Measurements from ENCODE around the gene ALB. TPM values are rescaled to one million over a fixed set of nuclear protein-coding genes. Genes with fewer than 3 reads are reported as not detected.
"Not testable (repeated sequence)": the region's sequence is repeated elsewhere in the genome, so short reads cannot be mapped to it uniquely, and the experiment has no call there.

ALB gene
- polyA plus RNA-seq, result 1 to 10 TPM in 1 of 4 donors, under 1 TPM in 1, not detected in 2; 0.84 to 2.7 TPM
- long read RNA-seq, donor 1, partial matches to known transcripts, result 7 of 10 reads
- long read RNA-seq, donor 1, other reads (novel, unspliced or antisense), result 0 of 10 reads
- long read RNA-seq, donor 2, result 0 reads
- long read RNA-seq, donor 3, partial matches to known transcripts, result 0 of 1 reads
- long read RNA-seq, donor 3, other reads (novel, unspliced or antisense), result 0 of 1 reads
- long read RNA-seq, donor 4, result 0 reads
- long read RNA-seq, donor 5, partial matches to known transcripts, result 11 of 14 reads
- long read RNA-seq, donor 5, other reads (novel, unspliced or antisense), result 0 of 14 reads
- long read RNA-seq, donor 6, result 0 reads
- long read RNA-seq, donor 7, result 0 reads
- long read RNA-seq, donor 8, partial matches to known transcripts, result 0 of 1 reads
- long read RNA-seq, donor 8, other reads (novel, unspliced or antisense), result 0 of 1 reads
- long read RNA-seq, donor 9, partial matches to known transcripts, result 0 of 1 reads
- long read RNA-seq, donor 9, other reads (novel, unspliced or antisense), result 0 of 1 reads
- long read RNA-seq, donor 10, result 0 reads

DNA sequence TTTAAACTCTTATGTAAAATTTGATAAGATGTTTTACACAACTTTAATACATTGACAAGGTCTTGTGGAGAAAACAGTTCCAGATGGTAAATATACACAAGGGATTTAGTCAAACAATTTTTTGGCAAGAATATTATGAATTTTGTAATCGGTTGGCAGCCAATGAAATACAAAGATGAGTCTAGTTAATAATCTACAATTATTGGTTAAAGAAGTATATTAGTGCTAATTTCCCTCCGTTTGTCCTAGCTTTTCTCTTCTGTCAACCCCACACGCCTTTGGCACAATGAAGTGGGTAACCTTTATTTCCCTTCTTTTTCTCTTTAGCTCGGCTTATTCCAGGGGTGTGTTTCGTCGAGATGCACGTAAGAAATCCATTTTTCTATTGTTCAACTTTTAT lies at the start of gene ALB:
ALB (plus strand) TSS at position 246 of the 400 bp plus-strand sequence; CDS start at position 287, 41 bp downstream.
- no peak for FAIRE-seq
- no peak within 1 kb of the TSS for H3K4me3 ChIP-seq (ENCODE audit: low read depth in 1 of 3, low read length in 3 of 3)
- DNase-seq, result no peak
- 73 to 79% (median 76%) methylated on average over 7 of the region's 7 CpGs for WGBS, 3 donors
- peaks cover 0 to 5% (median 0%) of the 10 kb centered on the region in 3 donors for H3K4me1 ChIP-seq (ENCODE audit: control insufficient read depth in 3 of 3, insufficient read depth in 2 of 3, low read depth in 1 of 3, low read length in 2 of 3)
- no peak within 1 kb of the TSS for H3K27ac ChIP-seq (ENCODE audit: low read depth in 1 of 3, low read length in 2 of 3)
- H3K27me3 ChIP-seq (ENCODE audit: control insufficient read depth in 3 of 3, insufficient read depth in 3 of 3, low read length in 3 of 3), result no peaks in the 10 kb centered on the region
- no peaks in the 10 kb centered on the region for H3K36me3 ChIP-seq (ENCODE audit: control insufficient read depth in 3 of 3, insufficient read depth in 2 of 3, low read depth in 1 of 3, low read length in 3 of 3)
- no peaks in the 10 kb centered on the region for H3K9me3 ChIP-seq (ENCODE audit: control insufficient read depth in 2 of 2, insufficient read depth in 1 of 2, low read depth in 1 of 2, low read length in 1 of 2)

DNA sequence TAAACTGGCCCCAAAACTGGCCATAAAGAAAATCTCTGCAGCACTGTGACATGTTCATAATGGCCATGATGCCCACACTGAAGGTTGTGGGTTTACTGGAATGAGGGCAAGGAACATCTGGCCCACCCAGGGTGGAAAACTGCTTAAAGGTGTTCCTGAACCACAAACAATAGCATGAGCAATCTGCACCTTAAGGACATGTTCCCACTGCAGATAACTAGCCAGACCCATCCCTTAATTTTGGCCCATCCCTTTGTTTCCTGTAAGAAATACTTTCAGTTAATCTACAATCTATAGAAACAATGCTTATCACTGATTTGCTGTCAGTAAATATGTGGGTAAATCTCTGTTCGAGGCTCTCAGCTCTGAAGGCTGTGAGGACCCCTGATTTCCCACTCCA lies 46.9 kb upstream of the ALB start:
- H3K4me3 ChIP-seq (ENCODE audit: low read depth in 1 of 3, low read length in 3 of 3); H3K36me3 ChIP-seq (ENCODE audit: control insufficient read depth in 3 of 3, insufficient read depth in 2 of 3, low read depth in 1 of 3, low read length in 3 of 3); H3K4me1 ChIP-seq (ENCODE audit: control insufficient read depth in 3 of 3, insufficient read depth in 2 of 3, low read depth in 1 of 3, low read length in 2 of 3); DNase-seq; H3K27ac ChIP-seq (ENCODE audit: low read depth in 1 of 3, low read length in 2 of 3); H3K27me3 ChIP-seq (ENCODE audit: control insufficient read depth in 3 of 3, insufficient read depth in 3 of 3, low read length in 3 of 3); FAIRE-seq: not testable (repeated sequence)
- 80 to 84% (median 82%) methylated on average over 1 of the region's 1 CpG for WGBS, 3 donors
- H3K9me3 ChIP-seq (ENCODE audit: control insufficient read depth in 2 of 2, insufficient read depth in 1 of 2, low read depth in 1 of 2, low read length in 1 of 2), result peaks cover 0 to 20% of the 10 kb centered on the region in 2 donors

DNA sequence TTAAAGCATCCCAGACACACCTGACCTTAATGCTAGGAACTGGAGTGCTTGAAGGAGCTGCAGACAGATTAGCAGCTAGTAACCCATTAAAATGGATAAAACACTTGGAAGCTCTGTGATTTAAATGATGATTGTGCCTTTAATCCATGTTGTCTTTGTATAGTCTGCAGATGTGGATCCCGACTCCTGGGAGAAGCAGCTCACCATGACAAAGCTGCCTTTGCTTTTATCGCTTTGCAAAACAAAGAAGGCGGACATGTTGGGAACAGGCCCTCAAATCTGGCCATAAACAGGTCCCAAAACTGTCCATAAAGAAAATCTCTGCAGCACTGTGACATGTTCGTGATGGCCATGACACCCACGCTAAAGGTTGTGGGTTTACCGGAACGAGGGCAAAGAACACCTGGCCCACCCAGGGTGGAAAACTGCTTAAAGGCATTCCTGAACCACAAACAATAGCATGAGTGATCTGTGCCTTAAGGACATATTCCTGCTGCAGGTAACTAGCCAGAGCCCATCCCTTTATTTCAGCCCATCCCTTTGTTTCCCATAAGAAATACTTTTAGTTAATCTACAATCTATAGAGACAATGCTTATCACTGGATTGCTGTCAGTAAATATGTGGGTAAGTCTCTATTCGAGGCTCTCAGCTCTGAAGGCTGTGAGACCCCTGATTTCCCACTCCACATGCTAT lies 34.4 kb upstream of the ALB start:
- H3K4me1 ChIP-seq (ENCODE audit: control insufficient read depth in 3 of 3, insufficient read depth in 2 of 3, low read depth in 1 of 3, low read length in 2 of 3); H3K27ac ChIP-seq (ENCODE audit: low read depth in 1 of 3, low read length in 2 of 3); H3K36me3 ChIP-seq (ENCODE audit: control insufficient read depth in 3 of 3, insufficient read depth in 2 of 3, low read depth in 1 of 3, low read length in 3 of 3); H3K4me3 ChIP-seq (ENCODE audit: low read depth in 1 of 3, low read length in 3 of 3); FAIRE-seq; H3K27me3 ChIP-seq (ENCODE audit: control insufficient read depth in 3 of 3, insufficient read depth in 3 of 3, low read length in 3 of 3); H3K9me3 ChIP-seq (ENCODE audit: control insufficient read depth in 2 of 2, insufficient read depth in 1 of 2, low read depth in 1 of 2, low read length in 1 of 2); DNase-seq: not testable (repeated sequence)
- WGBS, 3 donors, result 85 to 90% (median 87%) methylated on average over 8 of the region's 8 CpGs

DNA sequence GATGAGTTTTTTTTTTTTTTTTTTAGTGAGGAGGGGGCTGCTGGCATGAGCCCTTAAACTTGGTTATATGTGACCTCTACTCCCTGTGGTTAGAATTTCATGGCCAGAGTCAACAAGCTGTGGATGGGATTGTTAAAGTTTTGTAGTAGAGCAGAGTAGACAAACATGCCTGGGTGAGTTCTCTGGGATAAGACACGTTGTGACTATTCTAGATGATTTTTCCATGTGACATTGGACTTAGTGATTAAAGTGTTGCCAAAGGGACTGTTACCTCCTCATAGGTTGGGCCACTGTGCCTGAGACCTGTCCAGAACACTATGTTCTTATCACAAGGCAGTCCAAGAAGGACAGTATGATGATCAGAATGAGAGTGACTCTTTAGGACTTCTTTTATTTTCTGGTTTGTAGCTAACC lies 28.8 kb upstream of the ALB start:
- Histone ChIP-seq H3K4me1 (ENCODE audit: control insufficient read depth in 3 of 3, insufficient read depth in 2 of 3, low read depth in 1 of 3, low read length in 2 of 3) (no peaks in the 10 kb centered on the region), H3K36me3 (ENCODE audit: control insufficient read depth in 3 of 3, insufficient read depth in 2 of 3, low read depth in 1 of 3, low read length in 3 of 3) (no peaks in the 10 kb centered on the region), H3K27ac (ENCODE audit: low read depth in 1 of 3, low read length in 2 of 3) (no peak overlapping the region), H3K27me3 (ENCODE audit: control insufficient read depth in 3 of 3, insufficient read depth in 3 of 3, low read length in 3 of 3) (no peaks in the 10 kb centered on the region), H3K9me3 (ENCODE audit: control insufficient read depth in 2 of 2, insufficient read depth in 1 of 2, low read depth in 1 of 2, low read length in 1 of 2) (no peaks in the 10 kb centered on the region), H3K4me3 (ENCODE audit: low read depth in 1 of 3, low read length in 3 of 3) (no peak overlapping the region)
- no peak for FAIRE-seq
- WGBS, 3 donors, result 0 to 51% (median 28%) methylated on average over 1 of the region's 1 CpG
- no peak for DNase-seq

DNA sequence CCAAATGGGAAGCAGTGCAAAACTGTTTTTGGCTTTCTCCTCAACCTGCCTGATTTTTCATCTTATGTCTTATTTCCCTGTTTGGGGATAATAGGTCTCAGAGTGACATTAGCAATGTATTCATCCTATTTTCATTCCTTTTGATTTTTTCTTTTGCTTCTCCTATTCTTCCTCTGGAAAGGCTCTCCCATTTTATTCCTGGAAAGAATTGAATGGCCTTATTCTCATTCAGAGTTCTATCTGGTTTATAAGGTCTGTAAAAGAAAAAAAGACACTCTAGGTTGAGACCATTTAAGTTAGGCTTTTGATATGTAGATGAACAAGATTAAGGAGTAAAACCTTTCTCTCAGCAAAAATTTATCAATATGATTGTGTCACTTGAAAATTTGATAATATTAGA lies 27.8 kb upstream of the ALB start:
- no peaks in the 10 kb centered on the region for H3K9me3 ChIP-seq (ENCODE audit: control insufficient read depth in 2 of 2, insufficient read depth in 1 of 2, low read depth in 1 of 2, low read length in 1 of 2)
- no peaks in the 10 kb centered on the region for H3K27me3 ChIP-seq (ENCODE audit: control insufficient read depth in 3 of 3, insufficient read depth in 3 of 3, low read length in 3 of 3)
- no peaks in the 10 kb centered on the region for H3K36me3 ChIP-seq (ENCODE audit: control insufficient read depth in 3 of 3, insufficient read depth in 2 of 3, low read depth in 1 of 3, low read length in 3 of 3)
- no peak overlapping the region for H3K4me3 ChIP-seq (ENCODE audit: low read depth in 1 of 3, low read length in 3 of 3)
- DNase-seq (no peak), FAIRE-seq (no peak)
- no peak overlapping the region for H3K27ac ChIP-seq (ENCODE audit: low read depth in 1 of 3, low read length in 2 of 3)
- H3K4me1 ChIP-seq (ENCODE audit: control insufficient read depth in 3 of 3, insufficient read depth in 2 of 3, low read depth in 1 of 3, low read length in 2 of 3), result no peaks in the 10 kb centered on the region

DNA sequence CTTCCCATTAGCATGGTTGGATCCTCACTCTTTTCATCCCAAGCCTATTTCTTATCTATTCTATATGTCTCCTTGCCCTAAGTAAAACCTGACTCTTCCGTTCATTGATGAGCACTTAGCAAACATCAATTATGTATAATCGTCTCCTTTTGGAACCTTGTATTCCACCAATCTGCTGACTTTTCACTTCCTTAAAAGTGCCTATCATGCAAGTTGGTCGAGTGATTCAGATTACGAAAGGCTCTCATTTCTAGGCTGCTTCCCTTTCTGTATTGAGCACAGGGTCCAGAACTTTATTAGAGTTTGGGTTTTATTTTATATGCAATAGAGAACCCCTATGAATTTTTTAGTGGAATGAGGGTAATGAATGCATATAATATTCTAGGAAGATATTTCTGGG lies 27.1 kb upstream of the ALB start:
- H3K27ac ChIP-seq (ENCODE audit: low read depth in 1 of 3, low read length in 2 of 3), result no peak overlapping the region
- WGBS, 3 donors, result 82 to 89% (median 86%) methylated on average over 4 of the region's 4 CpGs
- no peaks in the 10 kb centered on the region for H3K27me3 ChIP-seq (ENCODE audit: control insufficient read depth in 3 of 3, insufficient read depth in 3 of 3, low read length in 3 of 3)
- no peaks in the 10 kb centered on the region for H3K36me3 ChIP-seq (ENCODE audit: control insufficient read depth in 3 of 3, insufficient read depth in 2 of 3, low read depth in 1 of 3, low read length in 3 of 3)
- FAIRE-seq (no peak), DNase-seq (no peak)
- no peak overlapping the region for H3K4me3 ChIP-seq (ENCODE audit: low read depth in 1 of 3, low read length in 3 of 3)
- no peaks in the 10 kb centered on the region for H3K9me3 ChIP-seq (ENCODE audit: control insufficient read depth in 2 of 2, insufficient read depth in 1 of 2, low read depth in 1 of 2, low read length in 1 of 2)
- no peaks in the 10 kb centered on the region for H3K4me1 ChIP-seq (ENCODE audit: control insufficient read depth in 3 of 3, insufficient read depth in 2 of 3, low read depth in 1 of 3, low read length in 2 of 3)

DNA sequence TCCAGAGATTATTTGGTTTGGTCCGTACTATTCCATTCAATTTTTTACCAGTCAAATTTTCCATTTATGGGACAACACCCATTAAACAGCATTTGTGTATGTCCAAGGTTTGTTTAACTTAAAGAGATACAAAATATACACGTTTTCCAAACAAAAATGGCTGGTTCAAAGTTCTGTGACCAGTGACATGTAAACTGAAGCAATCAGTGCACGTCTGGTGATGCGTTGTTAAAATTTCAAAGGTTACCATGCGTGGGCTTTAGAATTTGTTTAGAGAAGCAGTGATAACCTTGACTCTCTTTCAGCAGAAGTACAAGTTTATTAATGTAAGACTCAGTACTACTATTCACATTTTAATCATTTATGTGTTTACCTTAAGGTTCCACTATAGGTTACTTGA lies 25.2 kb upstream of the ALB start:
- Histone ChIP-seq H3K27ac (ENCODE audit: low read depth in 1 of 3, low read length in 2 of 3) (no peak overlapping the region), H3K9me3 (ENCODE audit: control insufficient read depth in 2 of 2, insufficient read depth in 1 of 2, low read depth in 1 of 2, low read length in 1 of 2) (no peaks in the 10 kb centered on the region), H3K4me1 (ENCODE audit: control insufficient read depth in 3 of 3, insufficient read depth in 2 of 3, low read depth in 1 of 3, low read length in 2 of 3) (no peaks in the 10 kb centered on the region), H3K27me3 (ENCODE audit: control insufficient read depth in 3 of 3, insufficient read depth in 3 of 3, low read length in 3 of 3) (no peaks in the 10 kb centered on the region), H3K36me3 (ENCODE audit: control insufficient read depth in 3 of 3, insufficient read depth in 2 of 3, low read depth in 1 of 3, low read length in 3 of 3) (no peaks in the 10 kb centered on the region), H3K4me3 (ENCODE audit: low read depth in 1 of 3, low read length in 3 of 3) (no peak overlapping the region)
- WGBS, 3 donors, result 51 to 53% (median 52%) methylated on average over 5 of the region's 5 CpGs
- FAIRE-seq, result no peak
- DNase-seq, result peak in 1 of 2 donors; percentile 8

DNA sequence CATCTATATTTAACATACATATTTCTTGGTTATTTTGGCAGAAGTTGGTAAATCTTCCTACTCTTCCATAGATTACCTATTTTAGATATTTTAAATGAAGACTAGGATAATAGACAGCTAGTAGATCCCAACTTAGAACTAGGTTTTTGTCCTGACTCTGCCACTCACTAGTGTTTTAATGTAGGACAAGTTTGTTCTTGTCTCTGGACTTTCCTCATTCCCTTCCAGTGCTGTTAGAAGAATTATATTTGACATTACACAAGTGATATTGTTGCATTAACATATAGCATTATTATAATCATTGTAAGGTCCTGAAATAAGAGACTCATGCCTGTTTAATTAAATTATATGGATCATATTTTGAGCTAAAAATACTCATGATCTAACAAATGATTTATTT lies 24.1 kb upstream of the ALB start:
- DNase-seq (no peak), FAIRE-seq (no peak)
- H3K36me3 ChIP-seq (ENCODE audit: control insufficient read depth in 3 of 3, insufficient read depth in 2 of 3, low read depth in 1 of 3, low read length in 3 of 3), result no peaks in the 10 kb centered on the region
- H3K4me1 ChIP-seq (ENCODE audit: control insufficient read depth in 3 of 3, insufficient read depth in 2 of 3, low read depth in 1 of 3, low read length in 2 of 3), result no peaks in the 10 kb centered on the region
- no peak overlapping the region for H3K4me3 ChIP-seq (ENCODE audit: low read depth in 1 of 3, low read length in 3 of 3)
- no peaks in the 10 kb centered on the region for H3K27me3 ChIP-seq (ENCODE audit: control insufficient read depth in 3 of 3, insufficient read depth in 3 of 3, low read length in 3 of 3)
- H3K9me3 ChIP-seq (ENCODE audit: control insufficient read depth in 2 of 2, insufficient read depth in 1 of 2, low read depth in 1 of 2, low read length in 1 of 2), result no peaks in the 10 kb centered on the region
- H3K27ac ChIP-seq (ENCODE audit: low read depth in 1 of 3, low read length in 2 of 3), result no peak overlapping the region
